Kidney (tissue), 14 donors: Measurements from ENCODE around the gene NCKIPSD. TPM values are rescaled to one million over a fixed set of nuclear protein-coding genes. Genes with fewer than 3 reads are reported as not detected.
A peak's percentile ranks its signal among the peaks of the same experiment; 100 is the strongest.

ENCODE experiments used
- DNase-seq, 5 donors: peaks; one replicate each; pipeline ENCODE4 v3.0.0-alpha.2; 2013 to 2020
- FAIRE-seq: peaks from 2 replicates; lab custom pipeline; 2012; peaks lifted over from hg19 to GRCh38; lab: Jason Lieb, UNC
- H3K27ac ChIP-seq, 2 donors: one replicate each; pipeline ENCODE4 v1.7.0; 2013; ENCODE audit warnings: low read depth in 2 of 2, low read length in 2 of 2, inconsistent platforms in 1 of 2
- H3K27me3 ChIP-seq: one replicate; pipeline ENCODE4 v1.7.1; 2013; ENCODE audit warnings: low read length, inconsistent platforms; ENCODE audit not compliant: control insufficient read depth, insufficient read depth
- H3K36me3 ChIP-seq, 3 donors: one replicate each; pipeline versions ENCODE4 v1.7.0 to v1.7.1; 2013; ENCODE audit warnings: low read length in 3 of 3, control low read depth in 1 of 3, inconsistent platforms in 1 of 3; ENCODE audit not compliant: insufficient read depth in 3 of 3, control insufficient read depth in 2 of 3
- H3K4me1 ChIP-seq, 3 donors: one replicate each; pipeline versions ENCODE4 v1.7.0 to v1.7.1; 2013; ENCODE audit warnings: low read length in 3 of 3, inconsistent platforms in 1 of 3, low read depth in 1 of 3; ENCODE audit not compliant: control insufficient read depth in 2 of 3, insufficient read depth in 2 of 3
- H3K4me3 ChIP-seq, 3 donors: one replicate each; pipeline versions ENCODE4 v1.7.0 to v1.8.1; 2013; ENCODE audit warnings: low read length in 3 of 3, control low read depth in 1 of 3, inconsistent platforms in 1 of 3
- H3K9ac ChIP-seq, 3 donors: one replicate each; pipeline versions ENCODE4 v1.7.0 to v1.7.1; 2013; ENCODE audit warnings: low read length in 3 of 3, control low read depth in 1 of 3, inconsistent platforms in 1 of 3
- H3K9me3 ChIP-seq, 3 donors: one replicate each; pipeline versions ENCODE4 v1.7.0 to v1.7.1; 2013; ENCODE audit warnings: low read length in 3 of 3, control low read depth in 1 of 3, inconsistent platforms in 1 of 3; ENCODE audit not compliant: control insufficient read depth in 2 of 3, insufficient read depth in 1 of 3
- CTCF ChIP-seq: IDR thresholded peaks from 3 replicates; pipeline ENCODE4 v1.5.1; 2012; ENCODE audit warnings: mild to moderate bottlenecking, moderate library complexity, borderline replicate concordance; ENCODE audit not compliant: insufficient read depth; ENCODE audit errors: extremely low read depth
- intact Hi-C: fragments of 100-400 bp; cut with DNase I; formaldehyde crosslinking; loops from one replicate; pipeline ENCODE4 v1.11.1; 2022
- polyA plus RNA-seq: library from polyadenylated mRNA; stranded (reverse); fragments of 350-450 nt; fragmentation: Illumina TruSeq; extraction: RNeasy Lipid Tissue Mini Kit (QIAGEN cat#74804); gene quantifications from one replicate; pipeline ENCODE4 v1.2.3, GENCODE V29; 2014; ENCODE audit warnings: low read depth, low replicate concordance; ENCODE audit not compliant: insufficient read depth
- total RNA-seq: library from RNA; stranded (reverse); fragmentation: NEBNext Ultra II Directional; extraction: Animal tissue kit (Norgen Biotek cat#: 25700); gene quantifications from one replicate; pipeline ENCODE4 v1.2.1, GENCODE V29; 2021
- donor health status: control.
- donor health status: control.
- donor health status: control.
- donor health status: control.
- donor health status: control.
- donor health status: DM: yes; HTN: yes; CAD: no.
- donor health status: Normal renal cell carcinoma (clear cell type).

NCKIPSD gene
- total and polyA plus RNA-seq, 2 donors from 2014 or later: 24.0 to 31.2 TPM

GRCh38 chr3:48662145-48662752, 23.5 kb downstream of the NCKIPSD start:
- Histone ChIP-seq H3K4me3 (no peak overlapping the region), H3K27me3 (no peaks in the 10 kb centered on the region), H3K27ac (no peak overlapping the region), H3K9ac (no peak overlapping the region), H3K9me3 (no peaks in the 10 kb centered on the region), H3K36me3 (no peaks in the 10 kb centered on the region), H3K4me1 (peaks cover 0 to 9% (median 0%) of the 10 kb centered on the region in 3 donors)
- no peak for TF ChIP-seq CTCF
- FAIRE-seq: no peak
- peak in 1 of 5 donors; percentile 69 for DNase-seq
- intact Hi-C loops: no loop called here

- Histone ChIP-seq H3K4me3 (peak overlapping the region; percentile 8 to 57 (median 30)), H3K27me3 (no peaks in the 10 kb centered on the region), H3K9me3 (no peaks in the 10 kb centered on the region), H3K4me1 (peaks cover 0 to 11% (median 0%) of the 10 kb centered on the region in 3 donors), H3K27ac (no peak overlapping the region), H3K9ac (no peak overlapping the region), H3K36me3 (no peaks in the 10 kb centered on the region)
- intact Hi-C loops: no loop called here
- FAIRE-seq (no peak), DNase-seq (peak; percentile 79 to 92 (median 84))
- no peak for TF ChIP-seq CTCF
Measured at GRCh38 chr3:48661501-48662144, 24.1 kb downstream of the NCKIPSD start.

- Histone ChIP-seq H3K9ac (no peak overlapping the region), H3K36me3 (no peaks in the 10 kb centered on the region), H3K27ac (no peak overlapping the region), H3K27me3 (no peaks in the 10 kb centered on the region), H3K9me3 (no peaks in the 10 kb centered on the region), H3K4me1 (peaks cover 0 to 13% (median 0%) of the 10 kb centered on the region in 3 donors), H3K4me3 (peak overlapping the region in 1 of 3 donors; percentile 57)
- TF ChIP-seq CTCF: no peak
- intact Hi-C loops: no loop called here
- DNase-seq: no peak
- no peak for FAIRE-seq
Measured at GRCh38 chr3:48660800-48661400, 24.8 kb downstream of the NCKIPSD start.
